Ammon's horn (tissue), 1 donor: ENCODE measurements around the gene WDR91.

Experiments used
- DNase-seq: peaks from one replicate; pipeline ENCODE4 v3.0.0-alpha.2; 2016; ENCODE audit warnings: low spot score

Gene WDR91

GRCh38 chr7:135160858-135161653 is 50.3 kb downstream of the WDR91 start:
- no peak for DNase-seq

GRCh38 chr7:135160098-135160857 is 51.0 kb downstream of the WDR91 start:
- no peak for DNase-seq

- no peak for DNase-seq
Observed at GRCh38 chr7:135159359-135160085, 51.8 kb downstream of the WDR91 start.

GRCh38 chr7:135158874-135159273 is 52.5 kb downstream of the WDR91 start:
- no peak for DNase-seq

GRCh38 chr7:135158141-135158655 is 53.1 kb downstream of the WDR91 start:
- no peak for DNase-seq

- DNase-seq, result no peak
Observed at GRCh38 chr7:135156290-135156689, 55.0 kb downstream of the WDR91 start.

- DNase-seq, result no peak
Observed at GRCh38 chr7:135154734-135155133, 56.6 kb downstream of the WDR91 start.

GRCh38 chr7:135152442-135152841 is 58.9 kb downstream of the WDR91 start:
- no peak for DNase-seq

- DNase-seq, result no peak
Observed at GRCh38 chr7:135151533-135151932, 59.8 kb downstream of the WDR91 start.

GRCh38 chr7:135151132-135151531 is 60.2 kb downstream of the WDR91 start:
- no peak for DNase-seq

GRCh38 chr7:135150072-135150782 is 61.1 kb downstream of the WDR91 start:
- DNase-seq, result no peak

- peak; percentile 82 for DNase-seq
Observed at GRCh38 chr7:135147899-135148721, 63.2 kb downstream of the WDR91 start, which contains the start of gene TMEM140. TMEM140 (plus strand) TSS chr7:135148072; CDS start chr7:135164442, 16,370 bp downstream.

- DNase-seq, result no peak
Observed at GRCh38 chr7:135147341-135147898, 63.9 kb downstream of the WDR91 start.

GRCh38 chr7:135143885-135144668 is 67.2 kb downstream of the WDR91 start:
- no peak for DNase-seq
